Inflammatory macrophage treated with lipopolysaccharide for 1 hour (primary cell): ENCODE data around the gene ADAMTSL1.

Experiments
- DNase-seq, 2 donors: peaks; one replicate each; pipeline ENCODE4 v3.0.0-alpha.2; 2020 to 2022

Gene ADAMTSL1

DNA sequence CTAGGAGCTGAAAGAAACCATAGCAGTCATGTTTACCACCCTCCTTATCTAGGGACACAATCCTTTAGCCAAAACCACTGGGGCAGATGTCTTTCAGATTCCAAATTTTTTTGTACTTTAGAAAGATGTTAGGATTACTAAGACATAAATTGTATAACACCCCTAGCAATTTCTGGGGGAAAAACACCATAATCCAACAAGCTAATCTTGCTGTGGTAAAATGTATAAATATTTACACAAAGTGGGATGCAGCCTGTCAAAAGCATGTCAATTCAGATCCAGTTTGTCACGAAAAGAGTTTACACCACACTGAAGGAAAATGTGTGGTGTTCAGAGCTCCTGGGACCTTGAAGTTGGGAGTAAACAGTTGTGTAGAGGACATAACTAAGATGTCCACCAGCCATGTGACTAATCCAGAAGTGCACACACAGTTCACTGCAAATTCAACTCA lies 274.3 kb downstream of the ADAMTSL1 start:
- no peak for DNase-seq

- no peak for DNase-seq
Observed at GRCh38 chr9:18749711-18750110, 275.8 kb downstream of the ADAMTSL1 start.

GRCh38 chr9:18753904-18754303 lies 280.0 kb downstream of the ADAMTSL1 start:
- DNase-seq, result no peak

GRCh38 chr9:18754537-18754936 lies 280.6 kb downstream of the ADAMTSL1 start:
- no peak for DNase-seq

GRCh38 chr9:18755263-18755662 lies 281.3 kb downstream of the ADAMTSL1 start:
- DNase-seq, result no peak

DNA sequence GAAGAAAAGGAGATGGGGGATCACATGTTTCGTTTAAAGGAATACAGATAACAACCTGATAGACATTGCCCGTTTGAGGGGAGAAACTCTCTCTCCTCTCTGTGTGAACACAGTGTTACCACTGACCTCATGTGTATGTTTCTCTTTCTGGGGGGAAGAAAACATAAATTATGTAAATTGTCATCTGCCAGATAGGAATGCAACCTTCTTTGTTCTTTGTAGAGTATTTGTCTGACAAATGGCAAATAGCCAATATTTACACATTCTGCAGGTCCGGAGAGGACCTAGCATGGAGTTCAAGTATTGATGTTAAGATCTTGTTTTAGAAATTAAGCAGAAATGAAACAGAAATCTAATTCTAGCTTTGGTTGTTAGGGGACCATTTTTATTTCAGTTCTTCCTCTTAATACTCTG lies 282.8 kb downstream of the ADAMTSL1 start:
- DNase-seq, result no peak

GRCh38 chr9:18759827-18760226 lies 285.9 kb downstream of the ADAMTSL1 start:
- DNase-seq, result no peak

GRCh38 chr9:18761742-18762300 lies 287.9 kb downstream of the ADAMTSL1 start:
- no peak for DNase-seq

DNA sequence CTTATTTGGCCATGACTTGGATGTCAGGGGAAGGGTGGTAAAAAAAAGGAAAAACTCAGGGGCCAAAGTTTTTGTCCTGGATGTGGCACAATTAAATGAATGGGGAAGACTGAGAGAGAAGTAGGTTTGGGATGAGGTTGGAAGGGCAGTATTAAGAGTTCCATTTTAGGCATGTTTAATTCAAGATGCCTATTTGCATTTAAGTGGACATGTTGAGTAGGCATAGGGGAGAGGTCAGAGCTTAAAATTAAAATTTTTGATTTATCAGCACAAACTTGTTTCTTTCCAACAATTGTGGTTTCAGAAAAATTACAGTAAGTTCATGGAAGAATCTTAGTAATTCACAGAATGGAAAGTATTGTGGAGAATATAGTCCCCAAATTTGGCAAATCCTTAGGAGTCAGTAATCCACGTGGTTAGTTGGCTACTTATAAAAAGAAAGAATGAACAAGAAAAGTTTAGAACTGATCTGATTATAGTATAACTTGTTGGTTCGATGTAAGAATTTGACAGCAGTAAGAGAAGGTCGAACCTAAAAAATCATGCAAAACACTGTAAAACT lies 293.1 kb downstream of the ADAMTSL1 start:
- no peak for DNase-seq

DNA sequence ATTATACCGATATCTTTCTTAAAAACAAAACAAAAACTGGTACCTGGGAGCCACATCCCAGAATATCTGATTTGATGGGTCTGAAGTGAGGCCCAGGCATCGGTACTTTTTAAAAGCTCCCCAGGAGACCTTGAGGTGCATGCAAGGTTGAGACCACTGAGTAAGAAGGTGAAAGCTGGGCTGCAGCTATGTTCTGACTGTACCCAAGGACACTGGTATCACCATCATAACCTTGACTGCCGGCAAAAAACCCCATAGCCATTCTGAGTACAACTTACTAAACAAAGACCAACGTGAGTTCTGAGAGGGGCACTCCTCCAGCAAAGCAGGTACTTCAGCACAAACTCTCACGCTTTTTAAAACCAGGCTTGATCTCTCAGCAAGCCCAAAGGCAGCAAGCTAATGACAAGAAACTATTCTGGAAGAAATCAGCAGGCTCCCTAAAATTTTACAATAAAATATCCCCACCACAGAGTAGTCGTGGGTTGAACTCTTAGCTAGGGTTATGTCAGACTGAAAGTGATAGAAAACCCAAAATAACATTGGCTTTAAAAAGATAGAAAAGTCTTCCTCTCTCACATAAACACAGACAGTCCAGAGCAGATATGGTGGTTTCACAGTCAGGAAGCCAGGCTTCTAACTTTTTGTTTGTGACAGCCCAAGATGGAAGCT lies 295.1 kb downstream of the ADAMTSL1 start:
- no peak for DNase-seq

DNA sequence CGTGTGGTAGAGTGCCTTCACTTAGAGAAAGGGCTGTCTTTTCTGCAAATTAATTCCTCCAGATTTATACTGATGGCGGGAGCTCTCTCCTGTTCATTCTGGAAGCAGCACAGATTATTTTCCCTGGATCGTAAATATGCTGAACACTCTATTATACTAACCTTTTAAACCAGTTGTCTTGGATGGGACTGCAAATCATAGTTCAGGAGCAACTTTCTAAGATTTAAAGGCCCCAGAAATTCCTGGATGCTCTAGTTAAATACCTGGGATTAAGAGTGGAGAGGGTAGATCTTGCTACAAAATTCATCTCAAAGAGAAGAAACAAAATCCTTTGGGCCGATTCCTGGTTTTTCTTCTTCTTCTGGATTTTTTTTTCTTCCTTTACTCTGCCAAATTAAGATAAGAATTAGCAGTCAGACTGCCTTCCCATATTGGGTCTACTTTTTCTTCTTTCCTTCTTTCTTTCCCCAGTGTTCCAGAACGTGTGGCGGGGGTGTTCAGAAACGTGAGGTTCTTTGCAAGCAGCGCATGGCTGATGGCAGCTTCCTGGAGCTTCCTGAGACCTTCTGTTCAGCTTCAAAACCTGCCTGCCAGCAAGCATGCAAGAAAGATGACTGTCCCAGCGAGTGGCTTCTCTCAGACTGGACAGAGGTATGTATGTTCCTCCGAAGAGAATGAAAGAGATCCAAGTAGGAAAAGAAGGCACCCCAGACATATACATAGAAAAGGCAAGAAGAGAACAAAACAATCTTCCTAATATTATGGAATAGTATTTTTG lies 296.4 kb downstream of the ADAMTSL1 start:
- no peak for DNase-seq

GRCh38 chr9:18771011-18771410 lies 297.1 kb downstream of the ADAMTSL1 start:
- no peak for DNase-seq

DNA sequence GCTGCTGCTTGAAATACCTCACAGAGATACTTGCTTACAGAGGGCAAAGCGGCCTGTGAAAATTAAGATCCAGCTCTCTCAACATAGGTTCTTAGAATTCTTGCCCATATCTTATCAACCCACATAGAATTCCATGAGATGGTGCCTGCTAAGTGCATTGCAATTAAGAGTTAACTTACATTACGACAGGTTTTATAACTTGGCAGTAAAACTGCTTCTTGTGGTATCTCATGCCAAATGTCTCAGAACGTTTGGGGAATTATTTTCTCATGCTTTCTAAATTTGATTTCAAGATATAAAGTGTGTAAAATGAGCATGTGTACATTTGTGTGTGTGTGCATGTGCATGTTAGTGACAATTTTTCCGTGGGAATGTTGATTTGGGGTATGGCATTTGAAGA lies 297.8 kb downstream of the ADAMTSL1 start:
- no peak for DNase-seq

GRCh38 chr9:18775241-18775640 lies 301.3 kb downstream of the ADAMTSL1 start:
- DNase-seq, result no peak

DNA sequence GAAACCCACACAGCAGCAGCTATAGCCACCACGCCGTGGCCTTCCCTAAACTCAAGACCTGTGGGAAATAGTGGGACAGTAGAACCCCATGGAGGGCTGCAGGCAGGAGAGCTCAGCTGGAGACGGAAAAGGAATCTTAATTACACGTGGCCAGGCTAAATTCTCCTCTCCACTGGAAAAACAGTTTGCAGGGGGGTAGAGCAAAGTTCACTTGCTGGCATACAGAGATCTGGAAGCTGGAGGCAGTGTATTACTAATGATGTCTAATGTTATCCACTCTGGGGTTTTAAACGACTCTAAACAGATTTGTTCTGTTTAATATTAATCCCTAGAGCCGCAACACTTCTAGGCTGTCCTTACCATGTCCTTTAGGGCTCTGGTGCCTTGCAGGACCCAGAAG lies 302.0 kb downstream of the ADAMTSL1 start:
- no peak for DNase-seq

GRCh38 chr9:18776836-18777820 lies 303.2 kb downstream of the ADAMTSL1 start:
- no peak for DNase-seq

GRCh38 chr9:18778147-18778546 lies 304.2 kb downstream of the ADAMTSL1 start:
- no peak for DNase-seq

DNA sequence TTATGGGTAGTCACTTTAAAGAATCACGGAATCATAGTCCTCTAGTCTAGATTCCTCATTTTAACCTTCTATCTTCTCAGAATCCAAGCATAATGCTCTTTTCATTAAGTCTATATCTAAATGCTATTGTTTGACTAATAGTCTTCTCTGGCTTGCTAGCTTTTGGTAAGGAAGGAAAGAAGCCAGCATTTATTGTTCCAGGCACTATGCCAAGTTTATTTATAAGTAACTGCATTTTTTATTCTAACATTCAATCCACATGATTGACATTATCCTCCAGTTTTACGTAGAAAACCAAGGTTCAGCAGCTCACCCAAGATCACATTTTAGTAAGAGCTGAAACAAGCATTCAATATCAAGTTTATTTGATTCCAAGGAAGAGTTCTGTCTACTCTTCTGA lies 304.9 kb downstream of the ADAMTSL1 start:
- no peak for DNase-seq

DNA sequence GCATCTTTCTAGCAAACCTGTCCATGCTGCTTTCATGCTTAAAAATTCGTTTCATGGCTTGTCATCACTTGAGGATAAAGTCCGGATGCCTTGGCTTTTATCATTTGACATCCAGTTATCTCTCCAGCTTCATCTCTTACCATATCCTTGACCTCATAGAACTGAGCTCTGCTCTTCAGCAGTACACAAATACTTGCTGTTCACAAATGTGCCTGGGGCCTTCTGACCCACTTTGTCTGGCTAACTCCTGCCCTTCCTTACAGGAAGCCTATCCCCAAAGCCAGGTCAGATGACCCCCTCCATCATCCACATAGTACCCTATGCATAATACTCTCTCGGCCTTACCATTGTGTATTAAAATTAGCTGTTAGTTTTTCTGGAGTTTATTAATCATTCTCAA lies 310.0 kb downstream of the ADAMTSL1 start:
- no peak for DNase-seq

- no peak for DNase-seq
Observed at GRCh38 chr9:18785604-18786003, 311.7 kb downstream of the ADAMTSL1 start.

DNA sequence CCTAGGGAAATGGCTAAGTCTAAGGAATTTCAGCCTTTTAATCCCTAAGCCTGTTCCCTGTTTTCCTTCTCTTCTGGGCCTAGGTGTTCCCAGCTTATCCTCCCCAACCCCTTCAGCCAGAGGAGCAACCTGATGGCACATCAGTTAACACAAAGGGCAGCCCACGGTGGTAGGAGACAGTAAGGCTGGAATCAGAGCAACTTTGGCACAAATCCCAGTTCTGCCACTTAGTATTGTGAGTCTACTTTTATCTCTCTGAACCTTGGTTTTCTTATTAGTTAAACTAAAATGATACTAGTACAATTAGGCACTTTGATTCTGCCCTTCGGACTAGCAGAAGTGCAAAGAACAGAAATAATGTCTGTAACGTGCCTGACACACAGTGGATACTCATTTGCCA lies 312.2 kb downstream of the ADAMTSL1 start:
- DNase-seq, result no peak

DNA sequence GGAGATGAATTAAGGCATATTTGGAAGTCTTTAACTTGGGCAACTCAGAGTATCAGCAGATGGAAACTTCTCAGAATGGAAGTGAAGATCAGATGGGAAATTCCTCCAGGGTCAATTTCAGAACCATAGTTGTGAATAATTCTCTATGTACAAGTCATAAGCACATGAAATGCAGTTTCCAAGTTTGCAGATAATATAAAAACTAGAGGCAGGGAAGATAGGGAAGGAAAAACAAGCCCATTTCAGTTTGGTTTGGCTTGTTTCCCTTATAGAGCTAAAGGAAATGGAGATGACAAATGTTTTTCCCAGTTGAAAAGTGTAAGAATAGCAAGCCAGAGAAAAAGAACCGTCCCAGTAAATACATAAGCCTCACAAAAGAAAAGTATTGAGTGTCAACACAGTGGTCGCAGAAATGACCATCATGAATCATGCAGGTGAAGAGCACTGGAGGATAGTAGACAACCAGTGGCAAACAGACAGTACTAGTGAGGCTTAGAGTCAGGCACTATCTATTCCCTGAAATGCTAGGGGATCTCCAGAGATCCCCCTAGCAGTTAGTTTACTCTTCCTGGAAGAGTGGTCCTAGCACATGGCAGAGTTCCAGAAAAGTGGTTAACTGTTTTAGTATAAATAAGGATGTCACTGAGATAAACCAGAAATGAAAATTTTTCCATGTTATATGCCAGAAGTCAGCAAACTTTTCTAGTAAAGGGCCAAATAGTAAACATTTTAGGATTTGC lies 313.1 kb downstream of the ADAMTSL1 start:
- no peak for DNase-seq
